HEK293T (cell line): Measurements from ENCODE around the gene ETV6.
"Not testable (repeated sequence)": the region's sequence is repeated elsewhere in the genome, so short reads cannot be mapped to it uniquely, and the experiment has no call there.

ENCODE experiments used
- CTCF ChIA-PET: fragments of 350-600 bp; formaldehyde crosslinking; extraction: SDS; loops from one replicate; lab custom pipeline; 2021; ENCODE audit warnings: antibody characterized with exemption, inconsistent platforms; lab: Yijun Ruan, JAX
- POLR2A ChIA-PET: fragments of 350-600 bp; formaldehyde crosslinking; extraction: SDS; loops from one replicate; lab custom pipeline; 2020; ENCODE audit warnings: antibody characterized with exemption, inconsistent platforms; lab: Yijun Ruan, JAX
- DNase-seq: peaks from one replicate; pipeline ENCODE4 v3.0.0; 2012; ENCODE audit warnings: mixed read lengths; ENCODE audit errors: extremely low spot score
- ARNT ChIP-seq: fragments of 450-650 bp; IDR thresholded peaks from 2 replicates; pipeline ENCODE4 v1.6.1; 2017; ENCODE audit warnings: mild to moderate bottlenecking
- BHLHE40 ChIP-seq: fragments of 450-650 bp; IDR thresholded peaks from 2 replicates; pipeline ENCODE4 v1.6.1; 2016; ENCODE audit warnings: mild to moderate bottlenecking, moderate library complexity, borderline replicate concordance
- CTBP1 ChIP-seq: fragments of 450-650 bp; IDR thresholded peaks from 2 replicates; pipeline ENCODE4 v1.6.1; 2016; ENCODE audit warnings: borderline replicate concordance
- ELF4 ChIP-seq: fragments of 450-650 bp; IDR thresholded peaks from 2 replicates; pipeline ENCODE4 v1.6.1; 2017; ENCODE audit warnings: antibody characterized with exemption
- FOXA1 ChIP-seq: fragments of 450-650 bp; IDR thresholded peaks from 2 replicates; pipeline ENCODE4 v1.6.1; 2016; ENCODE audit warnings: mild to moderate bottlenecking
- FOXK2 ChIP-seq: fragments of 450-650 bp; IDR thresholded peaks from 2 replicates; pipeline ENCODE4 v1.6.1; 2016; ENCODE audit warnings: mild to moderate bottlenecking
- FOXM1 ChIP-seq: fragments of 450-650 bp; IDR thresholded peaks from 2 replicates; pipeline ENCODE4 v1.6.1; 2017; ENCODE audit warnings: mild to moderate bottlenecking, borderline replicate concordance
- HDGF ChIP-seq: fragments of 450-650 bp; IDR thresholded peaks from 2 replicates; pipeline ENCODE4 v1.6.1; 2017; ENCODE audit warnings: antibody characterized with exemption, borderline replicate concordance
- L3MBTL2 ChIP-seq: fragments of 450-650 bp; conservative IDR thresholded peaks from 2 replicates; pipeline ENCODE4 v1.6.1; 2016; ENCODE audit warnings: mild to moderate bottlenecking
- LEF1 ChIP-seq: fragments of 450-650 bp; IDR thresholded peaks from 2 replicates; pipeline ENCODE4 v1.6.1; 2017; ENCODE audit warnings: mild to moderate bottlenecking, borderline replicate concordance
- NFRKB ChIP-seq: fragments of 450-650 bp; IDR thresholded peaks from 2 replicates; pipeline ENCODE4 v1.6.1; 2016; ENCODE audit warnings: mild to moderate bottlenecking, moderate library complexity
- SP1 ChIP-seq: fragments of 450-650 bp; IDR thresholded peaks from 2 replicates; pipeline ENCODE4 v1.6.1; 2017
- SUZ12 ChIP-seq: fragments of 450-650 bp; IDR thresholded peaks from 2 replicates; pipeline ENCODE4 v1.6.1; 2016; ENCODE audit warnings: mild to moderate bottlenecking
- TARDBP ChIP-seq: fragments of 450-650 bp; IDR thresholded peaks from 2 replicates; pipeline ENCODE4 v1.6.1; 2016
- ZNF384 ChIP-seq: fragments of 450-650 bp; IDR thresholded peaks from 2 replicates; pipeline ENCODE4 v1.6.1; 2016
- TF ChIP-seq, protein P1 (sequence below): fragments of 450-650 bp; IDR thresholded peaks from 2 replicates; pipeline ENCODE4 v1.6.1; 2016

The ETV6 gene

GRCh38 chr12:11901701-11902524 lies 252.4 kb downstream of the ETV6 start:
- DNase-seq, result no peak
- ChIA-PET CTCF (no interaction called here), POLR2A (no interaction called here)
- TF ChIP-seq ELF4 (no peak), FOXM1 (no peak), HDGF (no peak), BHLHE40 (no peak), FOXA1 (no peak), ZNF384 (no peak), NFRKB (no peak), L3MBTL2 (no peak)

DNA sequence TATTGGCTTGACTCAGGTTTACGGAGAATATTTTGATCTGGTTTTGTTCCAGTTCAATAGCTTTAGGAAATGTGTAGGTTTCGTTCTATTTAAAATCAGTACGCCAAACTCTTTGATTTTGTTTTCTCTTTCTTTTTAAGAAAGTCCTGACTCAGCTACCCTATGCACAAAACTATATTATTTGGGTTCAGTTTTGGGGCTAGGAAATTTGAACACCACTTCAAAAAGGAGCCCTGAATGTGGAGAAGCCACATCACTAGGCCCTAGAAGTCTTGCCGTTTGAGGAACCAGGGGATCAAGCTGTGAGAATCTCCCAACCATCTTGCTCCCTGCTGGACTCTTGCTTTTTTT lies 253.0 kb downstream of the ETV6 start:
- no peak for DNase-seq
- ChIA-PET POLR2A (no interaction called here), CTCF (no interaction called here)
- TF ChIP-seq, protein P1, sequence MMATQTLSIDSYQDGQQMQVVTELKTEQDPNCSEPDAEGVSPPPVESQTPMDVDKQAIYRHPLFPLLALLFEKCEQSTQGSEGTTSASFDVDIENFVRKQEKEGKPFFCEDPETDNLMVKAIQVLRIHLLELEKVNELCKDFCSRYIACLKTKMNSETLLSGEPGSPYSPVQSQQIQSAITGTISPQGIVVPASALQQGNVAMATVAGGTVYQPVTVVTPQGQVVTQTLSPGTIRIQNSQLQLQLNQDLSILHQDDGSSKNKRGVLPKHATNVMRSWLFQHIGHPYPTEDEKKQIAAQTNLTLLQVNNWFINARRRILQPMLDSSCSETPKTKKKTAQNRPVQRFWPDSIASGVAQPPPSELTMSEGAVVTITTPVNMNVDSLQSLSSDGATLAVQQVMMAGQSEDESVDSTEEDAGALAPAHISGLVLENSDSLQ, result no peak
- TF ChIP-seq ELF4, result no peak

GRCh38 chr12:11904124-11904523 lies 254.7 kb downstream of the ETV6 start:
- TF ChIP-seq BHLHE40 (no peak), SUZ12 (no peak), TARDBP (no peak), LEF1 (no peak), FOXA1 (no peak), CTBP1 (no peak), ELF4 (no peak), FOXK2 (no peak), SP1 (no peak), ZNF384 (no peak), FOXM1 (no peak), NFRKB (no peak), ARNT (no peak)
- TF ChIP-seq, protein P1, result no peak
- ChIA-PET CTCF (no interaction called here), POLR2A (no interaction called here)
- no peak for DNase-seq

DNA sequence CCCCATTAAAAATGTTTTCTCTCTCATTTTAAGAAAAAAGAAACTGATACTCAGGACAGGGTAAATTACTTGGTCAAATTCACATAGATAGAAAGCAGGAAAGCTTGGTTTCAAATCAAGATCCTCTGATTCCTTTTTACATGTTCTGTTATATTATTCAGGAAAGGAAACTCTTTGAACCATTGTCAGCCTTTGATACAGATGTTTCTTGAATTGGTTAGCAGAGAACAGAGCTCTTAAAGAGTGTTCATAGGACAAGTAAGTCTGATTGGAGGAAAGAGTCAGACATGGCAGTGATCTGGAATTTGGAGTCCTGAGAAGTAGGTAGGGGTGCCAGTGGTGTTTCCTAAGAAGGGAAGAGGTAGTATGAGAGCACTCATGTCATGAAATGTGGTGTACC lies 256.1 kb downstream of the ETV6 start:
- ChIA-PET CTCF (no interaction called here), POLR2A (no interaction called here)
- TF ChIP-seq BHLHE40, result no peak
- TF ChIP-seq FOXA1, result no peak
- no peak for TF ChIP-seq ARNT
- TF ChIP-seq ZNF384, result no peak
- TF ChIP-seq FOXM1, result no peak
- TF ChIP-seq TARDBP, result no peak
- no peak for TF ChIP-seq ELF4
- TF ChIP-seq LEF1, result no peak
- TF ChIP-seq SUZ12, result no peak
- no peak for TF ChIP-seq CTBP1
- TF ChIP-seq, protein P1, result no peak
- no peak for TF ChIP-seq SP1
- no peak for TF ChIP-seq L3MBTL2

GRCh38 chr12:11906286-11906935 lies 256.9 kb downstream of the ETV6 start:
- TF ChIP-seq, protein P1, result no peak
- TF ChIP-seq SUZ12, result no peak
- no peak for TF ChIP-seq BHLHE40
- no peak for TF ChIP-seq ARNT
- no peak for TF ChIP-seq FOXK2
- no peak for TF ChIP-seq HDGF
- no peak for TF ChIP-seq CTBP1
- no peak for TF ChIP-seq ZNF384
- DNase-seq, result no peak
- ChIA-PET POLR2A (no interaction called here), CTCF (interaction anchor here (0.6 kb wide), 1 partner anchor 9 kb away, joined by 4 read pairs; no protein-coding TSS in a partner anchor)

More for the DNA sequence above, 256.1 kb downstream of the ETV6 start:
- DNase-seq, result no peak

DNA sequence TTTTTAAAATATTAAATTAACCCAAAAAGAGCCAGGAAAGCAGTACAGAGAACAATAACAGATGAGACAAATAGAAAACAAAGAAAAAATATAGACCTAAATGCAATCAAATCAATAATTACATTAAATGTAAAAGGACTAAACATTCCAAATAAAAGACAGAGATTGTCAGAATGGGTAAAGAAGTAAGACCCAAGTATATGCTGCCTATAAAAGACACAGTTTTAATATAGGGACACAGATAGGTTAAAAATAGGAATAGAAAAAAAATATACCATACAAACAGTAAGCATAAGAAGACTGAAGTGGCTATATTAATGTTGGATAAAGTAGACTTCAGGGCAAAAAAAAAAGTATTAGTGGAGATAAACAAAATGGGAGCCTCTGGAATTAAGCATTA lies 258.2 kb downstream of the ETV6 start:
- no peak for DNase-seq
- POLR2A ChIA-PET, result no interaction called here
- CTCF ChIA-PET, result no interaction called here
- TF ChIP-seq FOXA1, result no peak

GRCh38 chr12:11909406-11909805 lies 259.9 kb downstream of the ETV6 start:
- DNase-seq, POLR2A ChIA-PET, CTCF ChIA-PET: not testable (repeated sequence)
